GM21526 (cell line): Measurements from ENCODE around the gene CD47.

Experiments
- ATAC-seq: cut with Tn5 transposase; IDR thresholded peaks from one replicate; pipeline ENCODE4 v1.9.1; 2021; ENCODE audit warnings: moderate library complexity; ENCODE audit not compliant: unreplicated experiment, low FRiP score

Gene CD47

GRCh38 chr3:108055931-108056330 is 34.9 kb downstream of the CD47 start:
- no peak for ATAC-seq

GRCh38 chr3:108054935-108055334 is 35.9 kb downstream of the CD47 start:
- ATAC-seq: no peak

- no peak for ATAC-seq
These were observed 37.3 kb downstream of the CD47 start for GRCh38 chr3:108053483-108053882.

- ATAC-seq: no peak
These were observed 37.8 kb downstream of the CD47 start for GRCh38 chr3:108053067-108053466.

GRCh38 chr3:108051005-108051404 is 39.8 kb downstream of the CD47 start:
- no peak for ATAC-seq

- no peak for ATAC-seq
These were observed 42.8 kb downstream of the CD47 start for GRCh38 chr3:108047987-108048386.

- ATAC-seq: no peak
These were observed 44.6 kb downstream of the CD47 start for GRCh38 chr3:108046247-108046646.

GRCh38 chr3:108044699-108045098 is 46.1 kb downstream of the CD47 start:
- no peak for ATAC-seq

GRCh38 chr3:108042300-108042699 is 48.5 kb downstream of the CD47 start:
- ATAC-seq: no peak

- no peak for ATAC-seq
These were observed 49.6 kb downstream of the CD47 start for GRCh38 chr3:108041253-108041652.

GRCh38 chr3:108037770-108038169 is 53.1 kb downstream of the CD47 start:
- ATAC-seq: no peak

- no peak for ATAC-seq
These were observed 53.7 kb downstream of the CD47 start for GRCh38 chr3:108036984-108037741.

- no peak for ATAC-seq
These were observed 54.4 kb downstream of the CD47 start for GRCh38 chr3:108036401-108036800.

- no peak for ATAC-seq
These were observed 55.1 kb downstream of the CD47 start for GRCh38 chr3:108035751-108036150.

- ATAC-seq: no peak
These were observed 58.9 kb downstream of the CD47 start for GRCh38 chr3:108031895-108032294.

GRCh38 chr3:108030960-108031359 is 59.9 kb downstream of the CD47 start:
- no peak for ATAC-seq

GRCh38 chr3:108029466-108029865 is 61.4 kb downstream of the CD47 start:
- no peak for ATAC-seq

GRCh38 chr3:108028896-108029295 is 61.9 kb downstream of the CD47 start:
- ATAC-seq: no peak

GRCh38 chr3:108025177-108025576 is 65.7 kb downstream of the CD47 start:
- no peak for ATAC-seq

- ATAC-seq: no peak
These were observed 66.5 kb downstream of the CD47 start for GRCh38 chr3:108024146-108024850.

- no peak for ATAC-seq
These were observed 68.3 kb downstream of the CD47 start for GRCh38 chr3:108022256-108023150.
